Keratinocyte (primary cell): Measurements from ENCODE around the gene ARHGEF16. TPM values are rescaled to one million over a fixed set of nuclear protein-coding genes. Genes with fewer than 3 reads are reported as not detected.

Experiments
- DNase-seq: peaks from one replicate; pipeline ENCODE4 v3.0.0-alpha.2; 2011; ENCODE audit warnings: low read depth, missing footprints, low spot score
- FAIRE-seq: peaks from 2 replicates; lab custom pipeline; 2011; peaks lifted over from hg19 to GRCh38; lab: Jason Lieb, UNC
- H2AFZ ChIP-seq: 2 replicates; pipeline ENCODE4 v1.6.0; 2012; ENCODE audit warnings: low read length, control low read depth, inconsistent platforms; ENCODE audit not compliant: control insufficient read depth
- H3K27ac ChIP-seq: 2 replicates; pipeline ENCODE4 v1.5.1; 2011; ENCODE audit warnings: low read length; ENCODE audit not compliant: control insufficient read depth, insufficient read depth
- H3K27me3 ChIP-seq: 3 replicates; pipeline ENCODE4 v1.6.0; 2011; ENCODE audit warnings: low read length; ENCODE audit not compliant: control insufficient read depth, insufficient read depth; ENCODE audit errors: extremely low read depth
- H3K36me3 ChIP-seq, 2 experiments: 2 replicates in 1 of 2; 3 replicates in 1 of 2; pipeline ENCODE4 v1.5.1; 2011; ENCODE audit warnings: low read length in 2 of 2, mild to moderate bottlenecking in 1 of 2; ENCODE audit not compliant: control insufficient read depth in 2 of 2, insufficient read depth in 2 of 2; ENCODE audit errors: extremely low read depth in 1 of 2
- H3K4me1 ChIP-seq: 3 replicates; pipeline ENCODE4 v1.5.1; 2011; ENCODE audit warnings: low read length; ENCODE audit not compliant: control insufficient read depth, insufficient read depth; ENCODE audit errors: extremely low read depth
- H3K4me2 ChIP-seq: 3 replicates; pipeline ENCODE4 v1.6.0; 2011; ENCODE audit warnings: low read depth, low read length; ENCODE audit not compliant: control insufficient read depth, insufficient read depth; ENCODE audit errors: extremely low read depth
- H3K4me3 ChIP-seq, 3 experiments: fragments of 200-600 bp in 1 of 3; sonication (generic) in 1 of 3; 2 replicates in 2 of 3; 3 replicates in 1 of 3; pipeline ENCODE4 v1.5.1; 2011 to 2016; ENCODE audit warnings: low read length in 3 of 3, mild to moderate bottlenecking in 3 of 3, control low read depth in 2 of 3, inconsistent platforms in 1 of 3, low read depth in 1 of 3, mixed read lengths in 1 of 3, mixed run types in 1 of 3, moderate library complexity in 1 of 3; ENCODE audit not compliant: control insufficient read depth in 2 of 3, insufficient read depth in 2 of 3; ENCODE audit errors: extremely low read depth in 1 of 3
- H3K79me2 ChIP-seq: 2 replicates; pipeline ENCODE4 v1.6.0; 2012; ENCODE audit warnings: low read length; ENCODE audit not compliant: control insufficient read depth, insufficient read depth
- H3K9ac ChIP-seq: 3 replicates; pipeline ENCODE4 v1.6.0; 2011; ENCODE audit warnings: low read length; ENCODE audit not compliant: control insufficient read depth, insufficient read depth; ENCODE audit errors: extremely low read depth
- H3K9me1 ChIP-seq: 3 replicates; pipeline ENCODE4 v1.6.0; 2011; ENCODE audit warnings: low read length; ENCODE audit not compliant: control insufficient read depth, insufficient read depth; ENCODE audit errors: extremely low read depth
- H3K9me3 ChIP-seq: 2 replicates; pipeline ENCODE4 v1.5.1; 2012; ENCODE audit warnings: low read depth, low read length; ENCODE audit not compliant: control insufficient read depth
- H4K20me1 ChIP-seq: 3 replicates; pipeline ENCODE4 v1.6.0; 2011; ENCODE audit warnings: low read length; ENCODE audit not compliant: control insufficient read depth, insufficient read depth; ENCODE audit errors: extremely low read depth
- CTCF ChIP-seq, 3 experiments: IDR thresholded peaks in 1 of 3; conservative IDR thresholded peaks in 1 of 3; optimal IDR thresholded peaks in 1 of 3; 2 replicates in 2 of 3; 3 replicates in 1 of 3; pipeline versions ENCODE3 to v1.5.1; 2011; ENCODE audit warnings: low read length in 3 of 3, mild to moderate bottlenecking in 3 of 3, moderate library complexity in 2 of 3, control low read depth in 1 of 3, inconsistent platforms in 1 of 3; ENCODE audit not compliant: insufficient read depth in 2 of 3; ENCODE audit errors: extremely low read depth in 1 of 3
- EZH2 ChIP-seq: IDR thresholded peaks from one replicate; pipeline ENCODE4 v1.6.1; 2012; ENCODE audit warnings: inconsistent platforms, mild to moderate bottlenecking, low read length, moderate library complexity
- dilution Hi-C: fragments of 300-500 bp; cut with MboI; formaldehyde crosslinking; loops from one replicate; pipeline ENCODE4 v1.7.0; 2020; ENCODE audit warnings: low sequenced_read_pairs; ENCODE audit not compliant: extremely low pct_ligation_motif_present
- polyA plus RNA-seq, 5 experiments: library from polyadenylated mRNA; depleted of rRNA in 3 of 5; stranded (reverse) in 3 of 5; stranded (forward) in 1 of 5; unstranded in 1 of 5; fragments of >200 nt; gene quantifications; 1 replicate in 1 of 5; 2 replicates in 3 of 5; 3 replicates in 1 of 5; pipeline versions ENCODE4 v1.2.1 to v1.2.3, GENCODE V29; 2011 to 2012; ENCODE audit warnings: missing spikeins in 2 of 5, low read depth in 1 of 5, low replicate concordance in 1 of 5

ARHGEF16 gene
- polyA plus RNA-seq, 1 donor (not counting 4 experiments of a cell fraction or from before 2014, with no cell fraction given) = 6.2 TPM

- H4K20me1 ChIP-seq = no peaks in the 10 kb centered on the region
- no peak for DNase-seq
- no peaks in the 10 kb centered on the region for H3K79me2 ChIP-seq
- dilution Hi-C loops = no loop called here
- no peak overlapping the region for H3K4me2 ChIP-seq
- no peaks in the 10 kb centered on the region for H3K4me1 ChIP-seq
- H3K9me1 ChIP-seq = no peaks in the 10 kb centered on the region
- no peak for TF ChIP-seq EZH2
- no peak for TF ChIP-seq CTCF (optimal IDR thresholded peaks at IDR 0.05 in 1 of 3, IDR thresholded peaks at IDR 0.05 in 1 of 3, conservative IDR thresholded peaks at IDR 0.05 in 1 of 3; ENCODE audit: extremely low read depth in 1 of 3, insufficient read depth in 2 of 3, low read length in 3 of 3)
- no peaks in the 10 kb centered on the region for H3K9me3 ChIP-seq
- H3K27ac ChIP-seq = no peak overlapping the region
- no peak for FAIRE-seq
- H3K27me3 ChIP-seq = peaks cover 7% of the 10 kb centered on the region
- no peaks in the 10 kb centered on the region for H3K36me3 ChIP-seq
- H3K4me3 ChIP-seq = no peak overlapping the region
- H3K9ac ChIP-seq = no peak overlapping the region
- no peak overlapping the region for H2AFZ ChIP-seq
These were observed 28.8 kb upstream of the ARHGEF16 start for GRCh38 chr1:3425486-3426215.

- no peaks in the 10 kb centered on the region for H3K27me3 ChIP-seq
- H3K36me3 ChIP-seq = no peaks in the 10 kb centered on the region
- H2AFZ ChIP-seq = no peak overlapping the region
- no peak for FAIRE-seq
- H4K20me1 ChIP-seq = no peaks in the 10 kb centered on the region
- H3K4me1 ChIP-seq = no peaks in the 10 kb centered on the region
- no peak overlapping the region for H3K27ac ChIP-seq
- TF ChIP-seq CTCF (optimal IDR thresholded peaks at IDR 0.05 in 1 of 3, IDR thresholded peaks at IDR 0.05 in 1 of 3, conservative IDR thresholded peaks at IDR 0.05 in 1 of 3; ENCODE audit: extremely low read depth in 1 of 3, insufficient read depth in 2 of 3, low read length in 3 of 3) = no peak
- no peak for TF ChIP-seq EZH2
- H3K4me3 ChIP-seq = no peak overlapping the region
- no peak for DNase-seq
- no peaks in the 10 kb centered on the region for H3K79me2 ChIP-seq
- H3K9me1 ChIP-seq = no peaks in the 10 kb centered on the region
- H3K9me3 ChIP-seq = no peaks in the 10 kb centered on the region
- H3K4me2 ChIP-seq = no peak overlapping the region
- dilution Hi-C loops = no loop called here
- no peak overlapping the region for H3K9ac ChIP-seq
These were observed 27.4 kb upstream of the ARHGEF16 start for GRCh38 chr1:3426956-3427535.
